ENCODE results near the gene MRPL24. TPM values are rescaled to one million over a fixed set of nuclear protein-coding genes. Genes with fewer than 3 reads are reported as not detected.
"Not testable (repeated sequence)": the region's sequence is repeated elsewhere in the genome, so short reads cannot be mapped to it uniquely, and the experiment has no call there.

Gene MRPL24
- total RNA-seq, 1 experiment from 2014 or later = 152 TPM

DNA sequence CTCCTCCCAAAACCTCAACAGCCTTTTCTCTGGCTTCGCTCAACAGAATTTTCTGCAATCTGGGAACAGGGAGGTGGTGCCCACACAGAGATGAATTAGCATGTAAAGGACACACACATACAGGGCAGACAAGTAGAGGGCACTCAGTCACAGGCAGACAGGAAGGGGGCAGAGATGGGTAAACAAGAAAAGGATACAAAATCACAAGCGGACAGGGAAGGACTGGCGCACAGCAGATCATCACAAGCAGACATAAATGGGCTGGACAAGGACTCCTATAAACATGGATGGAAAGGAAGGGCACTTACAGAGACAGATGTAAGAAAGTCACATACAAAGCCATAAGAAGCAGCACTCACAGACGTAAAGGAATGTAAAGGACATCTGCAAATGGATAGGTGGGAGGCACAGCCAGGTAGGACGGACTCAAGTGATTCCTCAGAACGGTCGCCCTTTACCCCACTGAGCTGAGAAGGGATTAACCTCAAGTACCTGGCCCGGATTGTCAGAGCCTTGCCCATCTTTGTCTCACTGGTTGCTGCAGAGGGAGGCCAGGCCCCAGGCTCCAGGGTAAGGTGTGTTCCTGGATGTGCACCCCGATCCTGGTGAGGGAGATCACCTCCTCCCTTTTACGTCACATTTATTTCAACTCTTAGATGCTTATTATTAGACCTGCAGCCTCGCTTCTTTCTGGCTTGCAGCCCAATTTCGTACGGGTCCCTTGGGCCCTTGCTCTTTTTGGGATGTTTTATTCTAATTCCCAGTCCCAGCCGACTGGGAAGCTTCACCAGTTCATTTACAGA lies 25.6 kb upstream of the MRPL24 start:
- in situ Hi-C loops (cut with HindIII; ENCODE audit: low pct_unique_long_range_greater_than_20kb, low sequenced_read_pairs) = no loop called here
- DNase-seq (ENCODE audit: low read depth, low spot score) = no peak

DNA sequence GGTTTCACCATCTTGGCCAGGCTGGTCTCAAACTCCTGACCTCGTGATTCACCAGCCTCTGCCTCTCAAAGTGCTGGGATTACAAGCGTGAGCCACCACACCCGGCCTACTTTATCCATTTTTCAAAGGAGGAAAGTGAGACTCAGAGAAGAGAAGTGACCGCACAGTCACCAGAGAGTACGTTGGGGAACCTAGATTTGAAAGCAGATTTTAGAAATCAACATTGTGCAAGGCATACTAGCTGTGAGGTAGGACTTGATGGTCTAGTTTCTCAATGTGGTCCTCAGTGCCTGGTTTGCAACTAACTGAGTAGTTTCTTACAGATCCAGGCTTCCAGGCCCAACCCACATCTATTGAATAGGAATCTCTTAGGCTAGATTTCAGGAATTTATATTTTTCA lies 24.8 kb upstream of the MRPL24 start:
- in situ Hi-C loops (cut with HindIII; ENCODE audit: low pct_unique_long_range_greater_than_20kb, low sequenced_read_pairs) = no loop called here
- no peak for DNase-seq (ENCODE audit: low read depth, low spot score)

DNA sequence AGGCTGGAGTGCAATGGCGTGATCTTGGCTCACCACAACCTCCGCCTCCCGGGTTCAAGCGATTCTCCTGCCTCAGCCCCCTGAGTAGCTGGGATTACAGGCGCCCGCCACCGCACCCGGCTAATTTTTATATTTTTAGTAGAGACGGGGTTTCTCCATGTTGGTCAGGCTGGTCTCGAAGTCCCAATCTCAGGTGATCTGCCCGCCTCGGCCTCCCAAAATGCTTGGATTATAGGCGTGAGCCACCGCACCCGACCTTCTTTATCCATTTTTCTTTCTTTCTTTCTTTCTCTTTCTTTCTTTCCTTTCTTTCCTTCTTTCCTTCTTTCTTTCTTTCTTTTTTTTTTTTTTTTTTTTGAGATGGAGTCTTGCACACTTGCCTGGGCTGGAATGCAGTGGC lies 24.2 kb upstream of the MRPL24 start:
- DNase-seq (ENCODE audit: low read depth, low spot score); in situ Hi-C loops (cut with HindIII; ENCODE audit: low pct_unique_long_range_greater_than_20kb, low sequenced_read_pairs): not testable (repeated sequence)

DNA sequence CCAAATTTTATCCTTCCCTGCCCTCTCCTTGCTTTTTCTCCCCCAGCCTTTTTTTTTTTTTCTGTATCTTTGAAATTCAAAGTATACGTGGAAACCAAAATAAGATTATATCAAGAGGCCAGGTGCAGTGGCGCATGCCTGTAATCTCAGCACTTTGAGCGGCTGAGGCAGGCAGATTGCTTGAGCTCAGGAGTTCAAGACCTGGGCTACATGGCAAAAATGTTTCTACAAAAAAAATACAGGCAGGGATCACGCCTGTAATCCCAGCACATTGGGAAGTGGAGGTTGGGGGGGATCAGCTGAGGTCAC lies 19.9 kb upstream of the MRPL24 start:
- in situ Hi-C loops (cut with HindIII; ENCODE audit: low pct_unique_long_range_greater_than_20kb, low sequenced_read_pairs) = no loop called here
- DNase-seq (ENCODE audit: low read depth, low spot score) = no peak

DNA sequence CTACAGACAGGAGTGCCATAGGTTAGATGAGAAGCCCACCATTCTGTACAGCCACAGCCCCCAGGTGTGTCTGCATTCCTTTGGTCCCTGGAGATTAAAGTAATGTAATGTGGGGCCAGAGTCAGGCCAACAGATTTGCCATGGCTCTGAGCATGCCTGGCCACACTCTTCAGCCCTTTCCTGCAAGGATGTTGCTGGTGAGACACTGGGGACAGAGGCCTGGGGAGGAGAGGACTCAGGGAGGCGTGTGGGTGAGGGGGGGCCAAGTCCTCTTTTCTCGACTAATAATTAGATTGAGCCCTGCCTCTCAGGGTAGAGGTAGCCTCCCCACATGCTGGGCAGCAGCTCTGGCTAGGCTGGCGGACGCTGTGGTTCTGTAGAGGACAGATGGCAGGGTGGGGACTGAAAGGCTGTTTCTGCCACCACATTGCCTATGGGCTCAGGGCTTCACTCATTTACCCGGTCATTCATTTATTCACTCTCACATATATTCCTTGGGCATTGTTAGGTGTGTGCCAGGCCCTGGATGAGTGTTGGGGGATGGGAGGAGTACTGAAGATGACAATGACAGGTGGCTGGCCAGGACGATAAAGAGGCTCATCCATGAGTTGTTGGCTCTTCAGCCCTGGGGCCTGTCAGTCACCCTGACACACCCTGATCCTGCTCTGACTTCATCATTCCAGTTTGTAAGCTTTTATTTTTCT lies 19.4 kb upstream of the MRPL24 start:
- in situ Hi-C loops (cut with HindIII; ENCODE audit: low pct_unique_long_range_greater_than_20kb, low sequenced_read_pairs) = no loop called here
- no peak for DNase-seq (ENCODE audit: low read depth, low spot score)

DNA sequence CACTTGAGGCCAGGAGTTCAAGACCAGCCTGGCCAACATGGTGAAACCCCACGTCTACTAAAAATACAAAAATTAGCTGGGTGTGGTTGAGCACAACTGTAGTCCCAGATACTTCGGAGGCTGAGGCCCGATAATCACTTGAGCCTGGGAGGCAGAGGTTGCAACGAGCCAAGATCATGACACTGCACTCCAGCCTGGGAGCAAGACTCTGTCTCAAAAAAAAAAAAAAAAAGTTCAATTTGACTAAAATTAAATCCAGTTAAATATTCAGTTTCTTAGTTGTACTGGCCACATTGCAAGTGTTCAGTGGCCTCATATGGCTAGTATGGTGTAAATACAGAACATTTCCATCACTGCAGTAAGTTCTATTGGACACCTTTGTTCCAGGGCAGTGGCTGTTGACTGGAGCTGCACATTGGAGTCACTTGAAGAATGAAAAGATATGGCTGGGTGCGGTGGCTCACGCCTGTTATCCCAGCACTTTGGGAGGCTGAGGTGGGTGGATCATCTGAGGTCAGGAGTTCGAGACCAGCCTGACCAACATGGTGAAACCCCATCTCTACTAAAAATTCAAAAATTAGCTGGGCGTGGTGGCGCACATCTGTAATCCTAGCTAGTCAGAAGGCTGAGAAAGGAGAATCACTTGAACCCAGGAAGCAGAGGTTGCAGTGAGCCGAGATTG lies 16.8 kb upstream of the MRPL24 start:
- DNase-seq (ENCODE audit: low read depth, low spot score); in situ Hi-C loops (cut with HindIII; ENCODE audit: low pct_unique_long_range_greater_than_20kb, low sequenced_read_pairs): not testable (repeated sequence)

DNA sequence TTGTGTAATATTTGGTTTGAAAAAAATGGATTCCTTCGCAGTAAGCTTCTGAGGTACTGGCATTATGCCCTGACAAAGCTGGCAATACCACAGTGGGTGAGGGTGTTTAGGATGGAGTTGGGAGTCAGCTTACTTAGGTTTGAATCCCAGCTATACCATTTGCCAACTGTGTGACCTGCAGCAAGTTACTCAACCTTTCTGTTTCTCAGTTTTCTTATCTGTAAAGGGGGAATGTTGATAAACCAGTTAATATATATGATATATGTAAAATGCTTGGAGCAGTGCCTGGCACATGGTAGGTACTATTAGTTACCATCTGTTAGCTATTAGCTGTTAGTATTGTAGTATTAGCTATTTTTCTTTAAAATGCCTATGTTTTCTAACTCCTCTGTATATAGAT lies 15.5 kb upstream of the MRPL24 start:
- in situ Hi-C loops (cut with HindIII; ENCODE audit: low pct_unique_long_range_greater_than_20kb, low sequenced_read_pairs) = no loop called here

DNA sequence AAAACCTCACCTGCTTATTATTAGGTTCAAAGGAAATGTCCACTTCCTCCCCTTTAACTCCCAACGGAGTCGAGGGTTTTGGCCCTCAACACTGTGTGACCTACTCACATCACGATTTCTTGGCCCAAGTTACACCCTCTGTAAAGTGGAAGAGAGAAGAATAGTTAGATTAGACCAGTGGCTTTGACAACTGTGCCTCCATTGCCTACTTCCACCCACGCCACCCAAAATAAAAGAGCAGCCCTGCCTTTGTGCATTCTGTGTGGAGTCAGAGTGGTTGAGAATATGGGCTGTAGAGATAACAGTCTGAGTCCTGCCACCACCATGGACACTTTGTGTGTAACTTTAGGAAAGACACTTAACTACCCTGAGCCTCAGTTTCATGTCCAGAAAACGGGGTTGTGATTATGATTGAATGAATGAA lies 14.7 kb upstream of the MRPL24 start:
- DNase-seq (ENCODE audit: low read depth, low spot score) = no peak
- in situ Hi-C loops (cut with HindIII; ENCODE audit: low pct_unique_long_range_greater_than_20kb, low sequenced_read_pairs) = no loop called here

More for the DNA sequence above, 15.5 kb upstream of the MRPL24 start:
- DNase-seq (ENCODE audit: low read depth, low spot score) = no peak

DNA sequence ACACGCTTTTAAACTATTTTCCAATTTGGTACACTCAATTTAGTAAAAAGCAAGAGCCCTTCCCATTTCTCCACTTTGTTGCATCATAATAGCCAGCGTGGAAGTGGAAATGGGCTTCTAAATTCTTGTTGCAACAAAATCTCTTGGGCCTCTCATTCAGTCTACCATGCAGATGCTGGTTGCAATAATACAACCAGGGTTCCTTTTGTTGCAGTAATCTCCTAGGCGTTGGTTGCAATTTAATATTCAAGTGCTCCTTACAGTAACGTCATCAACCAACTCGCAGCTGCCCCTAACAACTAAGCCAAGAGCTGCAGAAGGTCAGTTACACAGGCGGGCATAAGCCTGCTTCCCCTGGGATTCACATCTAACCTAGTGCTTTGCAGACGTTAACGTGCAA lies 13.3 kb upstream of the MRPL24 start:
- DNase-seq (ENCODE audit: low read depth, low spot score) = no peak
- in situ Hi-C loops (cut with HindIII; ENCODE audit: low pct_unique_long_range_greater_than_20kb, low sequenced_read_pairs) = no loop called here

DNA sequence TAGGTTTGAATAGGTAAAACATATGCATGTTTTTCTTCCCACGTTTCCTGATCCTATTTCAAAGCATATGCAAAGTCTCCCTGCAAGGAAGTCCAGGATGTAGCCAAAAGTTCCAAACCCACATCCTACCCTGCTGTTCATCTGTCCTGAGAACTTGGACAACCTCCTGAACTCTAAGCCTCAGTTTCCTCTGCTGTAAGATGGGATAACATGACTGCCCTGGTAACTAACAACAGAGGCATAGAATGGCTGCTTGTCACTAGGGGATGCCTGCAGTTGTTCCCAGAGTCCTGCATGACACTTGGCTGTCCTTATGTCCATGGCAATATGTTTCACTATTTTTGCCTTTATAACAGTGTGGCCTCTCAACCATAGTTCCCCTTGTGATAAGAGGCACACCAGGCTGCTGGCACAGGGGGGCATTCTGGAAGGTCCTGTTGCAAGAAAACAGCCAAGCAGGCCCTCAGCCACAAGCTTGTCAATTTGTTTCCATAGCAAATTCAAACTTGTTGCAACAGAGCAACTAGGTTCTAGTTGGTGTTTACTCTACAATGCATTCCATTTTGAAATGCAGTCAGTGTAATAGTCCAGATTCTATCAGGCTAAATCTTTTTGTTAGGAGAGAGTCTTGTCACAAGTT lies 12.1 kb upstream of the MRPL24 start:
- no peak for DNase-seq (ENCODE audit: low read depth, low spot score)
- in situ Hi-C loops (cut with HindIII; ENCODE audit: low pct_unique_long_range_greater_than_20kb, low sequenced_read_pairs) = no loop called here

DNA sequence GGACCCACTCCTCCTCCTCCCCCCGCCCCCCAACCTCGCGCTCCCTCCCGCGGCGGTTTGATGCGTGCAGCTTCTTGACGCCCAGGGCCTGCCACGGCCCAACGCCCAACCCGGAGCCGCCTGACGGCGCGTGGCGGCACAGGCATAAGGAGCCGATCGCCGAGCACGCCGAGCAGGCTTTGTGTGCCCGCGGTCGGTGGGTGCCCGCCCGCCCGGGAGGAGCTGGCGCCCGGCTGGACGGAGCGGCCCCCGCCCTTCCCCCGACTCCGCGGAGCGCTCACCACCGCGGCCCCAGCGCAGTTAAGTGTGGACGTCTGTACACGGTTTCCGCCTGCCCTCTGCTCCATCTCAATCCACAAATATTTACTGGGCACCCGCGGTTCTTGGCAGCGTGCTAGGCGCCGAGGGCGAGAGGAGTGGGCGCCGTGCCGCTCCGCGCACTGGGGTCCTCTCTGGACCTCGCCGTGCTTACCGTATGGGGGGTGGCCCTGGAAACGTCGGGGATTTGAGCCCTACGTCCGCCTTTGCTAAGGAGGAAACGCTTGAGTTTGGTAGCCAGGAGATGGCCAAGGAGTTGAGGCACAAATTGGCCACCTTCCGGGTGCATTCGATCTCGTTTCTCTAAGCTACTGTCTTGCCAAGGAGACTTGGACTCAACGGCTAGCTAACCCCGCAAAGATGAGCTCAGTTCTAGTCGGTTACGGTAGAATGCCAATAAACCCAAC lies 11.0 kb upstream of the MRPL24 start:
- in situ Hi-C loops (cut with HindIII; ENCODE audit: low pct_unique_long_range_greater_than_20kb, low sequenced_read_pairs) = no loop called here
- peak; percentile 95 for DNase-seq (ENCODE audit: low read depth, low spot score)

DNA sequence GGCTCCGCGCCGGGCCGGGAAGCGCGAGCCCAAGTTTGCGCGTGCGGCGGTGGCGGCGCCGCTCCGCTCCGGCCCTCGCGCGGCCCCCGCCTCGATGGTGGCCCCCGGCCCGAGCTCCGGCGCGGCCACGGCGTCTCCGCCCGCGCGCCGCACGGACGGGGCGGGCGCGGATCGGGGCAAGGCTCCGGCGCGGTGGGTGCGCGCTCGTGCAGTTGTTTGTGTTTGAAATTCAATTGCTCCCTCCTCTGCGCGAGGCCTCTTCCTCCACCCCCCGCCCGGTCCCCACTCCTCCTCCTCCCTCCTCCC lies 10.5 kb upstream of the MRPL24 start, which contains the start of gene HDGF:
Gene HDGF (minus strand): TSS at position 225 of the 306 bp plus-strand sequence. CDS start 246 bp downstream, outside the sequence.
- in situ Hi-C loops (cut with HindIII; ENCODE audit: low pct_unique_long_range_greater_than_20kb, low sequenced_read_pairs) = no loop called here
- DNase-seq (ENCODE audit: low read depth, low spot score) = no peak

DNA sequence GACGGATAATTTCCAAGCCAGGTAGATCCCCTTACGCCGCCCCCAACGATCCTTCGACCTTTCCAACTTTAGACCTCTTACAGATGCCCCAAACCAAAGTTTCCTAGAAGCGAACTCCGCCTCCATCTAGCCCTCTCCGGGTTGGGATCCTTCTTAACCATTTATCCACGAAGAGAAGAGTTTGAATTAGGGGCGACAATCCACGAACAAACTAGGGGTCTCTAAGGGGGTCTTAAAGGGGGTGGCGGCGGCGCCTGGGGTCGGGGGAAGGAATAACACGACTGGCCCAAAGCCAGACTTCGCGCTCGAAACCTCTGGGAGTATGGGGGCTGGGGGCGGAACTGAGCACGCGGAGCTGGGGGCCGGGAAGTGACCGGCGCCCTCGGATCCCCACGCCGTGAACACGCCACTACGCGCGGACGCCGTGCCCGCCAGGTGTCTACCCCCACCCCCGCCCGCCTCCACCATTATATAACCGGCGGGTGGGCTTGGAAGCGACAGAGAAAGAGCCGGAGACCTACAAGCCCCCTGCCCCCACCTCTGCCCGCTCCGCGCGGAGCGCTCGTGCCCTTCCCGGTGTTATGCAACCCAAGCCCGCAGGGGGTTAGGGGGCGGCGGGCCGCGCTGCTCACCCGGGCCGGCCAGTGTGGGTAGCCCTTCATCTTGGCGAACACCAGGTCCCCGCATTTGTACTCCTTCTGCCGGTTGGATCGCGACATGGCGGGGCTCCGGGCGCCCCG lies 10.0 kb upstream of the MRPL24 start:
- in situ Hi-C loops (cut with HindIII; ENCODE audit: low pct_unique_long_range_greater_than_20kb, low sequenced_read_pairs) = no loop called here
- no peak for DNase-seq (ENCODE audit: low read depth, low spot score)

DNA sequence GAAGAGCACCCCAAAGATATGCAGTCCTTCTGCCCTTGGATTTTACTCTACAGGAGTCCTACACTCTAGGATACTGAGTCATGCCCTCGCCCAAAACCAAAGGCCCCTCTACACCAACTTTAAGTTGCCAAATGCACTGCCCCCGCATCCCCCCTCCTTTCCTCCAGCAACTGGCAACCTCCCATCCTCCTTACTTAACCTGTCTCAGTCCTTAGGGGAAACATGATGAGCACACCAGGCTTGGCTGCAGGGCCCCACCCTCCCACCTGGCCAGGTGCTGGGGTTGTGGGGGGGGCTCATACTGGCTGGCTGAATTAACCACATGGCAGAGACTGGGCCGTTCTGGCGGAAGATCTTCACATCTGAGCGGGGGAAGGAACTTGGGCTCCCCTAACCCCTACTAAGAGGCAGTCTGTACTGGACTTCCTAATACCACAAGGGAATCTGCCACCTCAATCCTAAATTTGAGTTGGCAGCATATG lies 9.3 kb upstream of the MRPL24 start:
- in situ Hi-C loops (cut with HindIII; ENCODE audit: low pct_unique_long_range_greater_than_20kb, low sequenced_read_pairs) = no loop called here
- DNase-seq (ENCODE audit: low read depth, low spot score) = no peak

DNA sequence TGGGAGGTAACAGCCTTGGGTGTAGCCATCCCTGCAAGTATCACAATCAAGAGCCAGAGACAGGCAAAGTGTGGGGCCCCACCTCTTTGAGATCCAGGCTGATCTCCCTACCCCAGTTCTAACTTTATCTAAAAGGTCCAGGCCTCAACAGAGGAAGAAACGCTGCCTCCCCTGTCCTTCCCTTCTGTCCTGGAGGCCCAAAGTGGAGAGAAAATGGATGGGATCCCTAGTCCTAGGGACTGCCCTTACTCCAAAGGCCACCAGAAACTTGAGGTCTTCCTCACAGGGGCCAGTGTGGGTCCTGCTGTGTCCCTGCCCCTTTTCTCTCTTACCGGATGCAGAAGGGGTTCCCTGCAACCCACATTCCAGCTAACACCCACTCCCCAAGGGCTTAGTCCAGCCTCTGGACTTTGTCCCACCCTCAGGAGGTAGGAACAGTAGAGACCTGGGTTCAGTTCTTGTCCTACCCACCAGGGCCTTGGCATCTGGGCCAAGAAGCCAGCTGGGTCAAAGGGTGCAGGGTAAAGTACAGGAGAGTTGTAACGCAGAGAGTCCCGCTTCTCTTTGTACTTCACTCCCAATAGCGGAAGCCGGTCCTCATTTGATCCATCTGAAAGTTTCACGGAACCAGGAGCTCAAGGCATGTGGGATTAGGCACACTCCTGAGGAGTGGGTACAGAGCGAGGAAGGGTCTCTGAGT lies 8.7 kb upstream of the MRPL24 start:
- DNase-seq (ENCODE audit: low read depth, low spot score) = no peak
- in situ Hi-C loops (cut with HindIII; ENCODE audit: low pct_unique_long_range_greater_than_20kb, low sequenced_read_pairs) = no loop called here

DNA sequence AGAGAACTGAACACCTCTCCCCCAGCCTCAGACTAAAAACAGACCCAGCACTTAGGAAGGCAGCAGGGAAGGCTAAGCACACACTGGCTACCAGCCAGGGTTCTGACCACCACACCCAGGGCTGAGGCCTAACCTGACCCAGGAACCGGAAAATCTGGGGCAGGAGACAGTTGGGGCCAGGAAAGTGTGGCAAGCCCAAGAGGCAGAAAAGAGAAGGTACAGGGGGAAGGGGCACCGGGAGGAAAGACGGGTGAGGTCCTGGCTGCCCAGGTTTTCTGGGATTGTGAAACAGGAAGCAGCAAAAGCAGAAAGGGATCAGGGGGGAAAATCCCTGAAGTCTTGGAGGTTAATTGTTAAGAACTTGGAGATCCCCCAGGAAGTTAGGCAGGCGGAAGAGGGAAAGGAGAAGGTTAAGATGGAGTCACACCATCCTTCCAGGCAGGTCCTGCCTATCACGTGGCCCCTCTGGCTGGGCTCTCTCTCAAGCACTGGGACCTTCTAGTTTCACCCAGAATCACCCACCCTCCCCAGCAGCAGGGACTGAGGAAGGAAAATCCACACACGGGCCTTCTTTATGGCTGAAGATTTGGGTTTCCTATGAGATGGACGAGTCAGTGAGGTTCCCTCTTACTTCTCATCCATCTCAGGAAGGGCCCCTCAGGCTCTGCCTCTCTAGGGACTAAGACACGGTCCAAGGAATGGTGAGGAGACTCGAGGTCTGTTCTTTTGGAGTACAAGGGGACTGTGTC lies 8.0 kb upstream of the MRPL24 start:
- DNase-seq (ENCODE audit: low read depth, low spot score) = no peak
- in situ Hi-C loops (cut with HindIII; ENCODE audit: low pct_unique_long_range_greater_than_20kb, low sequenced_read_pairs) = no loop called here
